PC-3 (cell line): ENCODE measurements around the gene GLB1L3. TPM values are rescaled to one million over a fixed set of nuclear protein-coding genes. Genes with fewer than 3 reads are reported as not detected.

Experiments
- ATAC-seq: fragments of 200-7000 bp; cut with Tn5 transposase; 2 replicates; pipeline ENCODE4 v1.9.1; 2020; ENCODE audit warnings: mild to moderate bottlenecking, moderate library complexity
- BruUV-seq: library from RNA; stranded (reverse); fragments of 400-500 nt; replicated peaks from 2 replicates; lab custom pipeline; 2021; lab: Mats Ljungman, UMichigan
- CTCF ChIA-PET: fragments of 300-600 bp; sonication (Branson Sonifier 250); formaldehyde crosslinking; loops from one replicate; lab custom pipeline; 2022; ENCODE audit warnings: antibody characterized with exemption; lab: Charles Lee
- POLR2A ChIA-PET: fragments of 300-600 bp; sonication (Branson Sonifier 250); formaldehyde crosslinking; loops from one replicate; lab custom pipeline; 2022; ENCODE audit warnings: antibody characterized with exemption; ENCODE audit not compliant: unreplicated experiment; lab: Charles Lee
- DNase-seq: peaks from one replicate; pipeline ENCODE4 v3.0.0-alpha.2; 2015
- H2AFZ ChIP-seq: fragments of 300-600 bp; sonication (generic); 2 replicates; pipeline ENCODE4 v1.6.0; 2016; ENCODE audit warnings: antibody characterized with exemption, low read length
- H3F3A ChIP-seq: fragments of 300-600 bp; sonication (generic); one replicate; pipeline ENCODE4 v1.6.0; 2017; ENCODE audit warnings: antibody characterized with exemption, low read length, control low read depth, mild to moderate bottlenecking; ENCODE audit not compliant: unreplicated experiment
- H3K27ac ChIP-seq: fragments of 300-600 bp; sonication (generic); 2 replicates; pipeline ENCODE4 v1.5.1; 2016; ENCODE audit warnings: mild to moderate bottlenecking, low read length
- H3K27me3 ChIP-seq: fragments of 300-600 bp; sonication (generic); 2 replicates; pipeline ENCODE4 v1.6.1; 2016; ENCODE audit warnings: low read length, mixed read lengths
- H3K36me3 ChIP-seq: fragments of 300-600 bp; sonication (generic); 2 replicates; pipeline ENCODE4 v1.6.1; 2016; ENCODE audit warnings: low read depth, mixed run types, low read length, mixed read lengths
- H3K4me1 ChIP-seq: fragments of 300-600 bp; sonication (generic); 2 replicates; pipeline ENCODE4 v1.5.1; 2016; ENCODE audit warnings: low read length; ENCODE audit not compliant: insufficient read depth
- H3K4me2 ChIP-seq: fragments of 300-600 bp; sonication (generic); 2 replicates; pipeline ENCODE4 v1.6.0; 2016; ENCODE audit warnings: low read length
- H3K4me3 ChIP-seq: fragments of 300-600 bp; sonication (generic); 2 replicates; pipeline ENCODE4 v1.5.1; 2016; ENCODE audit warnings: mild to moderate bottlenecking, low read length, mixed read lengths
- H3K79me2 ChIP-seq: fragments of 300-600 bp; sonication (generic); 2 replicates; pipeline ENCODE4 v1.6.1; 2017; ENCODE audit warnings: low read length, mixed read lengths
- H3K9ac ChIP-seq: fragments of 300-600 bp; sonication (generic); 2 replicates; pipeline ENCODE4 v1.6.0; 2016; ENCODE audit warnings: mild to moderate bottlenecking, low read length
- H3K9me2 ChIP-seq: fragments of 300-600 bp; sonication (generic); replicated peaks from 2 replicates; pipeline ENCODE4 v1.6.1; 2016; ENCODE audit warnings: mixed run types, low read length, mixed read lengths
- H3K9me3 ChIP-seq: fragments of 300-600 bp; sonication (generic); 2 replicates; pipeline ENCODE4 v1.6.1; 2016; ENCODE audit warnings: low read length, mixed read lengths
- H4K20me1 ChIP-seq: fragments of 300-600 bp; sonication (generic); 2 replicates; pipeline ENCODE4 v1.6.1; 2016; ENCODE audit warnings: low read length, mixed read lengths
- CTCF ChIP-seq: fragments of 300-600 bp; sonication (generic); conservative IDR thresholded peaks from 2 replicates; pipeline ENCODE4 v1.5.1; 2017; ENCODE audit warnings: antibody characterized with exemption, low read depth, mild to moderate bottlenecking, low read length
- EZH2 ChIP-seq: fragments of 300-600 bp; sonication (generic); IDR thresholded peaks from one replicate; pipeline ENCODE4 v1.6.1; 2017; ENCODE audit warnings: antibody characterized with exemption, mild to moderate bottlenecking, low read length; ENCODE audit not compliant: unreplicated experiment
- EZH2phosphoT487 ChIP-seq: fragments of 300-600 bp; sonication (generic); IDR thresholded peaks from 2 replicates; pipeline ENCODE4 v1.6.1; 2018; ENCODE audit warnings: mild to moderate bottlenecking, antibody characterized with exemption, low read length, borderline replicate concordance
- intact Hi-C: fragments of 100-400 bp; cut with micrococcal nuclease; formaldehyde crosslinking; loops from 2 replicates; pipeline ENCODE4 v1.9.0; 2023
- total RNA-seq: library from RNA; depleted of rRNA; stranded (reverse); fragments of >200 nt; gene quantifications from 2 replicates; pipeline ENCODE4 v1.2.3, GENCODE V29; 2014

GLB1L3 gene
- total RNA-seq, 1 experiment from 2014 or later = not detected

GRCh38 chr11:134333312-134333711 is 57.1 kb downstream of the GLB1L3 start:
- no peaks in the 10 kb centered on the region for H4K20me1 ChIP-seq
- TF ChIP-seq EZH2phosphoT487 (no peak), EZH2 (no peak), CTCF (no peak)
- H3K4me3 ChIP-seq = no peak overlapping the region
- H3K4me2 ChIP-seq = no peak overlapping the region
- no peak overlapping the region for H3K9ac ChIP-seq
- no peak overlapping the region for H3K27ac ChIP-seq
- peaks cover 32% of the 10 kb centered on the region for H3K27me3 ChIP-seq
- POLR2A ChIA-PET = no interaction called here
- no peaks in the 10 kb centered on the region for H3K9me2 ChIP-seq
- H3F3A ChIP-seq = no peaks in the 10 kb centered on the region
- no peaks in the 10 kb centered on the region for H3K9me3 ChIP-seq
- CTCF ChIA-PET = no interaction called here
- no peaks in the 10 kb centered on the region for H3K4me1 ChIP-seq
- intact Hi-C loops = no loop called here
- ATAC-seq (no peak), DNase-seq (no peak)
- H2AFZ ChIP-seq = no peak overlapping the region
- BruUV-seq = no TSS peak
- H3K36me3 ChIP-seq = no peaks in the 10 kb centered on the region
- no peaks in the 10 kb centered on the region for H3K79me2 ChIP-seq

- TF ChIP-seq CTCF = no peak
- no peak for TF ChIP-seq EZH2phosphoT487
- TF ChIP-seq EZH2 = no peak
- Histone ChIP-seq H3K27me3 (peaks cover 32% of the 10 kb centered on the region), H3K9me2 (no peaks in the 10 kb centered on the region), H3K9me3 (no peaks in the 10 kb centered on the region), H4K20me1 (no peaks in the 10 kb centered on the region), H3K4me1 (no peaks in the 10 kb centered on the region), H3K27ac (no peak overlapping the region), H3K9ac (no peak overlapping the region), H3K4me2 (no peak overlapping the region), H3K4me3 (no peak overlapping the region), H3K79me2 (no peaks in the 10 kb centered on the region), H3K36me3 (no peaks in the 10 kb centered on the region), H3F3A (no peaks in the 10 kb centered on the region), H2AFZ (no peak overlapping the region)
- no TSS peak for BruUV-seq
- intact Hi-C loops = no loop called here
- ChIA-PET CTCF (no interaction called here), POLR2A (no interaction called here)
- ATAC-seq (no peak), DNase-seq (no peak)
Measured at GRCh38 chr11:134333946-134334345, 57.8 kb downstream of the GLB1L3 start.

- Histone ChIP-seq H3K9me3 (no peaks in the 10 kb centered on the region), H3F3A (no peaks in the 10 kb centered on the region), H3K36me3 (no peaks in the 10 kb centered on the region), H3K79me2 (no peaks in the 10 kb centered on the region), H2AFZ (no peak overlapping the region), H3K4me1 (no peaks in the 10 kb centered on the region), H3K27ac (no peak overlapping the region), H3K4me3 (no peak overlapping the region), H3K27me3 (peaks cover 32% of the 10 kb centered on the region), H3K9ac (no peak overlapping the region), H3K4me2 (no peak overlapping the region), H3K9me2 (no peaks in the 10 kb centered on the region), H4K20me1 (no peaks in the 10 kb centered on the region)
- no peak for ATAC-seq
- BruUV-seq = no TSS peak
- CTCF ChIA-PET = no interaction called here
- TF ChIP-seq CTCF = no peak
- no peak for TF ChIP-seq EZH2phosphoT487
- TF ChIP-seq EZH2 = no peak
- POLR2A ChIA-PET = no interaction called here
- intact Hi-C loops = no loop called here
- DNase-seq = no peak
Measured at GRCh38 chr11:134334796-134335571, 58.8 kb downstream of the GLB1L3 start.
